GM12878 (cell line): ENCODE data around the gene VDR. TPM values are rescaled to one million over a fixed set of nuclear protein-coding genes. Genes with fewer than 3 reads are reported as not detected.

Experiments
- BCL11A ChIP-seq: IDR thresholded peaks from 2 replicates; pipeline ENCODE4 v1.6.1; 2011; ENCODE audit warnings: low read depth, low read length
- CHD2 ChIP-seq: IDR thresholded peaks from 2 replicates; pipeline ENCODE4 v1.6.1; 2011; ENCODE audit warnings: low read depth, low read length, improper control_type of control experiment, borderline replicate concordance
- CREM ChIP-seq: IDR thresholded peaks from 2 replicates; pipeline ENCODE4 v1.6.1; 2014; ENCODE audit warnings: antibody characterized with exemption, low read depth
- LARP7 ChIP-seq: fragments of 450-650 bp; IDR thresholded peaks from 2 replicates; pipeline ENCODE4 v1.6.1; 2017; ENCODE audit warnings: mild to moderate bottlenecking
- NFIC ChIP-seq: IDR thresholded peaks from 2 replicates; pipeline ENCODE4 v1.6.1; 2012; ENCODE audit warnings: low read depth, mild to moderate bottlenecking, inconsistent platforms, low read length, moderate library complexity
- NFXL1 ChIP-seq: fragments of 450-650 bp; IDR thresholded peaks from 2 replicates; pipeline ENCODE4 v1.6.1; 2017; ENCODE audit warnings: antibody characterized with exemption, mild to moderate bottlenecking, borderline replicate concordance
- NRF1 ChIP-seq: conservative IDR thresholded peaks from 2 replicates; pipeline ENCODE4 v1.6.1; 2011; ENCODE audit warnings: mild to moderate bottlenecking, low read depth, low read length, improper control_type of control experiment
- POLR2AphosphoS2 ChIP-seq: IDR thresholded peaks from 2 replicates; pipeline ENCODE4 v1.6.1; 2011; ENCODE audit warnings: low read depth, mild to moderate bottlenecking, low read length, improper control_type of control experiment, moderate library complexity
- SIN3A ChIP-seq: IDR thresholded peaks from 2 replicates; pipeline ENCODE4 v1.6.1; 2012; ENCODE audit warnings: low read depth, low read length, improper control_type of control experiment
- SMAD5 ChIP-seq: IDR thresholded peaks from 2 replicates; pipeline ENCODE4 v1.6.1; 2016; ENCODE audit warnings: antibody characterized with exemption, low read depth
- SMC3 ChIP-seq: IDR thresholded peaks from 2 replicates; pipeline ENCODE4 v1.6.1; 2011; ENCODE audit warnings: low read length, improper control_type of control experiment, borderline replicate concordance
- ZNF217 ChIP-seq: fragments of 450-650 bp; IDR thresholded peaks from 2 replicates; pipeline ENCODE4 v1.6.1; 2017; ENCODE audit warnings: antibody characterized with exemption, mild to moderate bottlenecking
- ZNF24 ChIP-seq: fragments of 450-650 bp; IDR thresholded peaks from 2 replicates; pipeline ENCODE4 v1.6.1; 2017; ENCODE audit warnings: antibody characterized with exemption, mild to moderate bottlenecking
- ZZZ3 ChIP-seq: IDR thresholded peaks from 2 replicates; pipeline ENCODE4 v1.6.1; 2011; ENCODE audit warnings: low read depth; ENCODE audit not compliant: control insufficient read depth, insufficient read length
- polyA plus RNA-seq, 11 experiments: library from polyadenylated mRNA; depleted of rRNA in 4 of 11; unstranded in 6 of 11; stranded (reverse) in 5 of 11; fragments of >200 nt; fragmentation: Nextera tagmentation in 4 of 11; fragmentation: Illumina TruSeq in 1 of 11; extraction: Ambion mirVana in 4 of 11; extraction: Trizol in 1 of 11; gene quantifications; 1 replicate in 1 of 11; 2 replicates in 10 of 11; pipeline versions ENCODE4 v1.2.1 to v1.2.3, GENCODE V29; 2011 to 2016; ENCODE audit warnings: inconsistent platforms in 2 of 11, missing spikeins in 2 of 11, low read depth in 1 of 11
- total RNA-seq, 4 experiments: library from RNA; depleted of rRNA in 3 of 4; stranded (reverse); fragments of >200 nt in 3 of 4; fragmentation: Illumina TruSeq in 1 of 4; extraction: Trizol in 1 of 4; gene quantifications; 2 replicates each; pipeline versions ENCODE4 v1.2.1 to v1.2.3, GENCODE V29; 2013 to 2021
- TF ChIP-seq, protein P1 (sequence below), 3 experiments: IDR thresholded peaks in 2 of 3; conservative IDR thresholded peaks in 1 of 3; 2 replicates each; pipeline ENCODE4 v1.5.1; 2011; ENCODE audit warnings: low read depth in 3 of 3, low read length in 3 of 3, mild to moderate bottlenecking in 3 of 3, control low read depth in 2 of 3, moderate library complexity in 2 of 3, inconsistent platforms in 1 of 3, mixed read lengths in 1 of 3; ENCODE audit not compliant: control insufficient read depth in 2 of 3, insufficient read depth in 1 of 3; ENCODE audit errors: extremely low read depth in 1 of 3
- TF ChIP-seq, protein P2 (sequence below): fragments of 150-350 bp; IDR thresholded peaks from 2 replicates; pipeline ENCODE4 v1.6.1; 2016; ENCODE audit warnings: low read depth, low read length
- TF ChIP-seq, protein P3 (sequence below): fragments of 450-650 bp; IDR thresholded peaks from 2 replicates; pipeline ENCODE4 v1.6.1; 2018; ENCODE audit warnings: mild to moderate bottlenecking, low read depth, moderate library complexity; ENCODE audit not compliant: partially characterized antibody
- TF ChIP-seq, protein P4 (sequence below): fragments of 450-650 bp; IDR thresholded peaks from 2 replicates; pipeline ENCODE4 v1.6.1; 2017; ENCODE audit warnings: mild to moderate bottlenecking, low read depth, inconsistent platforms; ENCODE audit not compliant: poor library complexity, severe bottlenecking
- TF ChIP-seq, protein P5 (sequence below): IDR thresholded peaks from 2 replicates; pipeline ENCODE4 v1.6.1; 2011; ENCODE audit warnings: borderline replicate concordance, low read depth, mild to moderate bottlenecking, moderate library complexity, low read length; ENCODE audit not compliant: insufficient read depth, poor library complexity, severe bottlenecking

Gene VDR
- total and polyA plus RNA-seq, 10 of the 15 experiments (the other 5 are each of a cell fraction or from before 2014, with no cell fraction given) = 0.27 to 7.9 (median 3.0) TPM

DNA sequence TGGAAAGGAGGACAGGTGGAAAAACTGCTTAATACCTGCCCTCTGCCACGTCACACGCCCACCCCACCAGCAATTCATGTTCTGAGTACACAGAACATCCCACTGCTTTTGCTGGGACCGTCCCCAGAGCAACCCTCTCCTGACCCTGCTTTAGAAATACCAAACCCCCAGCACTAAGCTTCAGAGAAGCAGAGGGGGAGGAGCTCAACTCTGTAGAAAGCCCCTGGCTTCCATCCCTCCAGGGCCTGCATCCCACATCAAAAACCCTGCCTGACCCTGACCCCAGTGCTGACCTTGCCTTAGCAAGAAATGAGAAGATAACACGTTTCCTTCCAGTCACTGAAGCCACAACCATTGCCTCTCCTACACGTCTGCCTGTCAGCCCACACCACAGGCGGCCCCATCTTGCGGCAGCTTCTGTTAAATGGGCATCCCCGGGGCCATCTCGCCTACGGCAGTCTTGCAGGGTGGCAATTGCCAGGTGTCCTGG lies 19.7 kb downstream of the VDR start (continued):
- TF ChIP-seq, protein P1, sequence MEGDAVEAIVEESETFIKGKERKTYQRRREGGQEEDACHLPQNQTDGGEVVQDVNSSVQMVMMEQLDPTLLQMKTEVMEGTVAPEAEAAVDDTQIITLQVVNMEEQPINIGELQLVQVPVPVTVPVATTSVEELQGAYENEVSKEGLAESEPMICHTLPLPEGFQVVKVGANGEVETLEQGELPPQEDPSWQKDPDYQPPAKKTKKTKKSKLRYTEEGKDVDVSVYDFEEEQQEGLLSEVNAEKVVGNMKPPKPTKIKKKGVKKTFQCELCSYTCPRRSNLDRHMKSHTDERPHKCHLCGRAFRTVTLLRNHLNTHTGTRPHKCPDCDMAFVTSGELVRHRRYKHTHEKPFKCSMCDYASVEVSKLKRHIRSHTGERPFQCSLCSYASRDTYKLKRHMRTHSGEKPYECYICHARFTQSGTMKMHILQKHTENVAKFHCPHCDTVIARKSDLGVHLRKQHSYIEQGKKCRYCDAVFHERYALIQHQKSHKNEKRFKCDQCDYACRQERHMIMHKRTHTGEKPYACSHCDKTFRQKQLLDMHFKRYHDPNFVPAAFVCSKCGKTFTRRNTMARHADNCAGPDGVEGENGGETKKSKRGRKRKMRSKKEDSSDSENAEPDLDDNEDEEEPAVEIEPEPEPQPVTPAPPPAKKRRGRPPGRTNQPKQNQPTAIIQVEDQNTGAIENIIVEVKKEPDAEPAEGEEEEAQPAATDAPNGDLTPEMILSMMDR (IDR thresholded peaks at IDR 0.05 in 2 of 3, conservative IDR thresholded peaks at IDR 0.05 in 1 of 3; ENCODE audit: control insufficient read depth in 2 of 3, extremely low read depth in 1 of 3, insufficient read depth in 1 of 3, low read depth in 3 of 3, low read length in 3 of 3) = no peak
- TF ChIP-seq SIN3A (no peak), ZZZ3 (no peak), NFXL1 (no peak), NRF1 (no peak), SMC3 (no peak; the same call in 1 of the 2 replicates), LARP7 (no peak), CREM (peak; percentile 79), BCL11A (peak; percentile 81), SMAD5 (no peak), CHD2 (0 out of 2 replicates have a peak, but pooled peaks have one; percentile 53), NFIC (peak; percentile 79), ZNF217 (no peak), POLR2AphosphoS2 (no peak), ZNF24 (no peak)
- TF ChIP-seq, protein P2, sequence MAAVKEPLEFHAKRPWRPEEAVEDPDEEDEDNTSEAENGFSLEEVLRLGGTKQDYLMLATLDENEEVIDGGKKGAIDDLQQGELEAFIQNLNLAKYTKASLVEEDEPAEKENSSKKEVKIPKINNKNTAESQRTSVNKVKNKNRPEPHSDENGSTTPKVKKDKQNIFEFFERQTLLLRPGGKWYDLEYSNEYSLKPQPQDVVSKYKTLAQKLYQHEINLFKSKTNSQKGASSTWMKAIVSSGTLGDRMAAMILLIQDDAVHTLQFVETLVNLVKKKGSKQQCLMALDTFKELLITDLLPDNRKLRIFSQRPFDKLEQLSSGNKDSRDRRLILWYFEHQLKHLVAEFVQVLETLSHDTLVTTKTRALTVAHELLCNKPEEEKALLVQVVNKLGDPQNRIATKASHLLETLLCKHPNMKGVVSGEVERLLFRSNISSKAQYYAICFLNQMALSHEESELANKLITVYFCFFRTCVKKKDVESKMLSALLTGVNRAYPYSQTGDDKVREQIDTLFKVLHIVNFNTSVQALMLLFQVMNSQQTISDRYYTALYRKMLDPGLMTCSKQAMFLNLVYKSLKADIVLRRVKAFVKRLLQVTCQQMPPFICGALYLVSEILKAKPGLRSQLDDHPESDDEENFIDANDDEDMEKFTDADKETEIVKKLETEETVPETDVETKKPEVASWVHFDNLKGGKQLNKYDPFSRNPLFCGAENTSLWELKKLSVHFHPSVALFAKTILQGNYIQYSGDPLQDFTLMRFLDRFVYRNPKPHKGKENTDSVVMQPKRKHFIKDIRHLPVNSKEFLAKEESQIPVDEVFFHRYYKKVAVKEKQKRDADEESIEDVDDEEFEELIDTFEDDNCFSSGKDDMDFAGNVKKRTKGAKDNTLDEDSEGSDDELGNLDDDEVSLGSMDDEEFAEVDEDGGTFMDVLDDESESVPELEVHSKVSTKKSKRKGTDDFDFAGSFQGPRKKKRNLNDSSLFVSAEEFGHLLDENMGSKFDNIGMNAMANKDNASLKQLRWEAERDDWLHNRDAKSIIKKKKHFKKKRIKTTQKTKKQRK = no peak
- TF ChIP-seq, protein P3, sequence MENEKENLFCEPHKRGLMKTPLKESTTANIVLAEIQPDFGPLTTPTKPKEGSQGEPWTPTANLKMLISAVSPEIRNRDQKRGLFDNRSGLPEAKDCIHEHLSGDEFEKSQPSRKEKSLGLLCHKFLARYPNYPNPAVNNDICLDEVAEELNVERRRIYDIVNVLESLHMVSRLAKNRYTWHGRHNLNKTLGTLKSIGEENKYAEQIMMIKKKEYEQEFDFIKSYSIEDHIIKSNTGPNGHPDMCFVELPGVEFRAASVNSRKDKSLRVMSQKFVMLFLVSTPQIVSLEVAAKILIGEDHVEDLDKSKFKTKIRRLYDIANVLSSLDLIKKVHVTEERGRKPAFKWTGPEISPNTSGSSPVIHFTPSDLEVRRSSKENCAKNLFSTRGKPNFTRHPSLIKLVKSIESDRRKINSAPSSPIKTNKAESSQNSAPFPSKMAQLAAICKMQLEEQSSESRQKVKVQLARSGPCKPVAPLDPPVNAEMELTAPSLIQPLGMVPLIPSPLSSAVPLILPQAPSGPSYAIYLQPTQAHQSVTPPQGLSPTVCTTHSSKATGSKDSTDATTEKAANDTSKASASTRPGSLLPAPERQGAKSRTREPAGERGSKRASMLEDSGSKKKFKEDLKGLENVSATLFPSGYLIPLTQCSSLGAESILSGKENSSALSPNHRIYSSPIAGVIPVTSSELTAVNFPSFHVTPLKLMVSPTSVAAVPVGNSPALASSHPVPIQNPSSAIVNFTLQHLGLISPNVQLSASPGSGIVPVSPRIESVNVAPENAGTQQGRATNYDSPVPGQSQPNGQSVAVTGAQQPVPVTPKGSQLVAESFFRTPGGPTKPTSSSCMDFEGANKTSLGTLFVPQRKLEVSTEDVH = no peak
- TF ChIP-seq, protein P4, sequence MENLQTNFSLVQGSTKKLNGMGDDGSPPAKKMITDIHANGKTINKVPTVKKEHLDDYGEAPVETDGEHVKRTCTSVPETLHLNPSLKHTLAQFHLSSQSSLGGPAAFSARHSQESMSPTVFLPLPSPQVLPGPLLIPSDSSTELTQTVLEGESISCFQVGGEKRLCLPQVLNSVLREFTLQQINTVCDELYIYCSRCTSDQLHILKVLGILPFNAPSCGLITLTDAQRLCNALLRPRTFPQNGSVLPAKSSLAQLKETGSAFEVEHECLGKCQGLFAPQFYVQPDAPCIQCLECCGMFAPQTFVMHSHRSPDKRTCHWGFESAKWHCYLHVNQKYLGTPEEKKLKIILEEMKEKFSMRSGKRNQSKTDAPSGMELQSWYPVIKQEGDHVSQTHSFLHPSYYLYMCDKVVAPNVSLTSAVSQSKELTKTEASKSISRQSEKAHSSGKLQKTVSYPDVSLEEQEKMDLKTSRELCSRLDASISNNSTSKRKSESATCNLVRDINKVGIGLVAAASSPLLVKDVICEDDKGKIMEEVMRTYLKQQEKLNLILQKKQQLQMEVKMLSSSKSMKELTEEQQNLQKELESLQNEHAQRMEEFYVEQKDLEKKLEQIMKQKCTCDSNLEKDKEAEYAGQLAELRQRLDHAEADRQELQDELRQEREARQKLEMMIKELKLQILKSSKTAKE = peak; percentile 96
- TF ChIP-seq, protein P5, sequence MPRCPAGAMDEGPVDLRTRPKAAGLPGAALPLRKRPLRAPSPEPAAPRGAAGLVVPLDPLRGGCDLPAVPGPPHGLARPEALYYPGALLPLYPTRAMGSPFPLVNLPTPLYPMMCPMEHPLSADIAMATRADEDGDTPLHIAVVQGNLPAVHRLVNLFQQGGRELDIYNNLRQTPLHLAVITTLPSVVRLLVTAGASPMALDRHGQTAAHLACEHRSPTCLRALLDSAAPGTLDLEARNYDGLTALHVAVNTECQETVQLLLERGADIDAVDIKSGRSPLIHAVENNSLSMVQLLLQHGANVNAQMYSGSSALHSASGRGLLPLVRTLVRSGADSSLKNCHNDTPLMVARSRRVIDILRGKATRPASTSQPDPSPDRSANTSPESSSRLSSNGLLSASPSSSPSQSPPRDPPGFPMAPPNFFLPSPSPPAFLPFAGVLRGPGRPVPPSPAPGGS = peak; percentile 85
